HCEC 1CT (cell line): ENCODE data around the gene FAM193B.
A peak's percentile ranks its signal among the peaks of the same experiment; 100 is the strongest.
"Not testable (repeated sequence)": the region's sequence is repeated elsewhere in the genome, so short reads cannot be mapped to it uniquely, and the experiment has no call there.

Source experiments
- DNase-seq: peaks from one replicate; pipeline ENCODE4 v3.0.0-alpha.2; 2017

Gene FAM193B

GRCh38 chr5:177497292-177498012, 56.9 kb downstream of the FAM193B start, which contains the start of gene PDLIM7:
Gene PDLIM7, minus strand, starts transcription at chr5:177497604. Its CDS starts 1,092 bp downstream, at chr5:177496512.
- peak; percentile 98 for DNase-seq

- DNase-seq = peak; percentile 96
Measured at GRCh38 chr5:177496727-177497291, 57.6 kb downstream of the FAM193B start.

GRCh38 chr5:177496070-177496726, 58.2 kb downstream of the FAM193B start:
- peak; percentile 70 for DNase-seq

GRCh38 chr5:177495243-177496060, 58.9 kb downstream of the FAM193B start:
- peak; percentile 92 for DNase-seq

- peak; percentile 90 for DNase-seq
Measured at GRCh38 chr5:177494346-177495195, 59.8 kb downstream of the FAM193B start.

- no peak for DNase-seq
Measured at GRCh38 chr5:177493795-177494345, 60.5 kb downstream of the FAM193B start.

- no peak for DNase-seq
Measured at GRCh38 chr5:177492841-177493240, 61.5 kb downstream of the FAM193B start.

GRCh38 chr5:177491983-177492746, 62.2 kb downstream of the FAM193B start:
- no peak for DNase-seq

- DNase-seq = no peak
Measured at GRCh38 chr5:177491429-177491945, 62.9 kb downstream of the FAM193B start.

- DNase-seq = no peak
Measured at GRCh38 chr5:177490992-177491391, 63.4 kb downstream of the FAM193B start.

GRCh38 chr5:177490311-177490991, 63.9 kb downstream of the FAM193B start:
- DNase-seq = no peak

GRCh38 chr5:177489119-177489716, 65.1 kb downstream of the FAM193B start:
- no peak for DNase-seq

GRCh38 chr5:177487975-177488374, 66.4 kb downstream of the FAM193B start:
- no peak for DNase-seq

GRCh38 chr5:177487144-177487543, 67.2 kb downstream of the FAM193B start:
- no peak for DNase-seq

- no peak for DNase-seq
Measured at GRCh38 chr5:177486256-177486655, 68.1 kb downstream of the FAM193B start.

GRCh38 chr5:177485753-177486152, 68.6 kb downstream of the FAM193B start:
- not testable (repeated sequence) for DNase-seq

GRCh38 chr5:177484902-177485549, 69.3 kb downstream of the FAM193B start:
- DNase-seq = no peak

- no peak for DNase-seq
Measured at GRCh38 chr5:177483994-177484901, 70.1 kb downstream of the FAM193B start.
